Skeletal muscle satellite cell (primary cell): Measurements from ENCODE around the gene BOC.

Experiments
- H3K27me3 ChIP-seq: 2 replicates; pipeline ENCODE4 v1.7.0; 2013; ENCODE audit warnings: low read length; ENCODE audit not compliant: control insufficient read depth, insufficient read depth
- H3K36me3 ChIP-seq: 2 replicates; pipeline ENCODE4 v1.7.0; 2013; ENCODE audit warnings: mild to moderate bottlenecking, control low read depth, low read length; ENCODE audit not compliant: insufficient read depth
- H3K4me1 ChIP-seq: 2 replicates; pipeline ENCODE4 v1.7.0; 2013; ENCODE audit warnings: low read length; ENCODE audit not compliant: control insufficient read depth, insufficient read depth
- H3K4me2 ChIP-seq: 2 replicates; pipeline ENCODE4 v1.7.0; 2013; ENCODE audit warnings: mild to moderate bottlenecking, low read length
- H3K4me3 ChIP-seq: 2 replicates; pipeline ENCODE4 v1.7.0; 2013; ENCODE audit warnings: low read length
- H3K9ac ChIP-seq: 2 replicates; pipeline ENCODE4 v1.7.0; 2013; ENCODE audit warnings: mild to moderate bottlenecking, low read depth, low read length, moderate library complexity
- H3K9me3 ChIP-seq: replicated peaks from 2 replicates; pipeline ENCODE4 v1.7.0; 2013; ENCODE audit warnings: mild to moderate bottlenecking, control low read depth, low read length

BOC gene

DNA sequence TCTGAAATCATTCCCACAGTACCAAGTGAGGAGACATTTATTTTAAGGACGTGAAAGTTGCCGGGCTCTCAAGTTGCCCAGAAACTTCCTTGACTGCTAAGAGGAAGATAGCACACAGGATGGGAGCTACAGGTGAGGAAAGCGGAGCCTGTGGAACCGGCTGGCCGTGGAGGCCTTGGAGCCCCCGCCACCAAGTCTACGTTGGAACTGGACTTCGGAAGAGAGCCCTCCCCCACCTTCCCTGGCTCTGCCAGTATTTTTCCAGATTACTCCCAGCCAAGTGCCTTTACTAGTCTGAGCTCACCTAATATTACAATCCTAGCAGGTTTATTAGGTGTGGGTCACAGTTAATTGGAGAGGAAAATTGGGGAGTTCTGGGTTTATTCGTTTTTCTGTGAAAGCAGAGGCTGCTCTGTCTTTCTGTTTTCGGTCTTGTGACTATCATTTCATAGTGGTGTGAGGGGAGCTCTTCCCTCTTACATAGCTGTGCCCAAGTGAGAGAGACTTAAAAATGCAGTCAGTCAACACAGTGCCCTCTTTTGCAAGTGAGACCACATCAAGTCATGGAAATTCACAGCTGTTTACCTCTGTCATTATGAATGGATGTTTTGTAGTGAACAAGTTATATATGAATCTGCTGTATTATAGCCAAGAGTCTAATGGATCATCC is 6.8 kb downstream of the BOC start:
- H3K4me1 ChIP-seq = peaks cover under 1% of the 10 kb centered on the region
- H3K27me3 ChIP-seq = peaks cover 22% of the 10 kb centered on the region
- H3K9me3 ChIP-seq = no peaks in the 10 kb centered on the region
- H3K36me3 ChIP-seq = no peaks in the 10 kb centered on the region
- no peak overlapping the region for H3K4me2 ChIP-seq
- no peak overlapping the region for H3K4me3 ChIP-seq
- no peak overlapping the region for H3K9ac ChIP-seq

DNA sequence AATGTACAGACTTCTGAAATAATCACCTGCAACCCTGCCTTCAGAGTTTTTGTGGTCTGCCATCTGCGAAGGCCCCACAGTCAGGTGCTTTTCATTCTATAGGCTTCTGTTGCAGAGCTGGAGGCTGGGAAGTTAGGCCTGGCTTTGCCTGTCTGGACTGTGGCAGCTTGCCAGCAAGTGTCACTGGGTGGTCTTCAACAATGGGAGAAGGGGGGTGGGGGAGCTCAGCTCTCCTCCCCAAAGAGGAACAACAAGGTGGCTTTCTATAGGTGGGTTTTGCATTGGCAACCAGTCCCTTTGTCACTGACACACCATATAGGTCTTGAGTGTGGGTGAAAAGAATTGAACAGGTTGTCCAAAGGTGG is 7.3 kb downstream of the BOC start:
- H3K4me2 ChIP-seq = no peak overlapping the region
- no peak overlapping the region for H3K9ac ChIP-seq
- no peaks in the 10 kb centered on the region for H3K36me3 ChIP-seq
- H3K27me3 ChIP-seq = peaks cover 17% of the 10 kb centered on the region
- no peaks in the 10 kb centered on the region for H3K4me1 ChIP-seq
- no peaks in the 10 kb centered on the region for H3K9me3 ChIP-seq
- no peak overlapping the region for H3K4me3 ChIP-seq

- Histone ChIP-seq H3K36me3 (no peaks in the 10 kb centered on the region), H3K9me3 (no peaks in the 10 kb centered on the region), H3K4me3 (no peak overlapping the region), H3K9ac (no peak overlapping the region), H3K4me2 (no peak overlapping the region), H3K4me1 (no peaks in the 10 kb centered on the region), H3K27me3 (peaks cover 12% of the 10 kb centered on the region)
Observed at GRCh38 chr3:113219605-113220300, 8.4 kb downstream of the BOC start.

- Histone ChIP-seq H3K9ac (no peak overlapping the region), H3K9me3 (no peaks in the 10 kb centered on the region), H3K4me1 (no peaks in the 10 kb centered on the region), H3K4me3 (no peak overlapping the region), H3K36me3 (no peaks in the 10 kb centered on the region), H3K27me3 (peaks cover 7% of the 10 kb centered on the region), H3K4me2 (no peak overlapping the region)
Observed at GRCh38 chr3:113220721-113221120, 9.4 kb downstream of the BOC start.

DNA sequence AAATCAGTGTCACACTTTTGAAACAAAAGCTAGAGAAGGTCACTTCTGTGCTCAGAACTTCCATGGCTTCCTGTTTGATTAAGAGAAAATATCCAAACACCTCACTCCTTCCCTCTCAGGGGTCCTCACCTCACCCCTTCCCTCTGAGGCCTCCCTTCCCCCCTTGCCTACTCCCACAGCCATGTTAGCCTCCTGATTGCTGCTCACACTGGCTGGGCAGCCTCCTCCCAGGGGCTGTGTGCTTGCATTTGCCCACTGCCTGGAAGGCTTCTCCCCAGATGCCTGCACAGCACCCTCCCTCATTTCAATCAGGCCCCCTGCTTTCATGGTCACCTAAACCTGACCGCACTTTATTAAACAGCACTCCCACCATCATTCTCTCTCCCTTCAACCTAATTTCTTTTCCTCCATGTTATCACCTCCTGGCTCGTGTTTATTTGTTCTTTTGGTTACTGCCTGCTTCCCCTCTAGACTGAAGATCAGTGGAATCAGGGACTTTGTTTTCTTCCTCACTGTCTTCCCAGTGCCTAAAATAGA is 10.4 kb downstream of the BOC start:
- no peaks in the 10 kb centered on the region for H3K36me3 ChIP-seq
- no peak overlapping the region for H3K9ac ChIP-seq

DNA sequence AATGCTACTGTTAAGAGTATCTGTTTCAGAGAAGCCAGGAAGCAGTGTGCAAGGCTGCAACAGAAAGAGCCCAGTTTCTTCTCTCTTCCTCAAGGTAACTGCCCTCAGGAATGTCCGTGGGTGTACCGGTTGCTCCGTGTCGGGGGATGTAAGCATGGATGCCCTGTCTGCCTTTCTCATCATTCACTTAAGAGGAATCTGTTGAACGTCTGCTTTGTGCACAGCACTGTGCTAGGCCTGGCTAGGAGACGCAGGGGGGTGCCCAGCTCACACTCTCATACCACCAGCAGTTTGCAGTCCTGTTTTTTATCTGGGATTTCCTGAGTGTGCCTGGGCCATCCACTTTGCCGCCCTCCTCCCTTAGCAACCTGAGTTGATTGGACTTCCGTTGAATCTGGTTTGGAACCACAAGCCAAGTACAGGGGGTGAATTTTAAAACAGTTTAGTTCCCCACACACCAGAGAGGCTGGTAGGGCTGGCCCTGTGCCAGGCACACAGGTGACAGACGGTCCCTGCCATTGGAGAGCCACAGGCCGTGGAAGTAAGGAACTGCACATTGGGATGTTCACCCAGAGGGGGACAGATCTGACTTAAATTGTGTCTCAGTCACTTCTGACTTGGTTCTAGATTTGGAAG is 11.2 kb downstream of the BOC start:
- Histone ChIP-seq H3K27me3 (peaks cover 7% of the 10 kb centered on the region), H3K36me3 (no peaks in the 10 kb centered on the region), H3K9ac (no peak overlapping the region), H3K4me1 (no peaks in the 10 kb centered on the region), H3K9me3 (no peaks in the 10 kb centered on the region), H3K4me2 (no peak overlapping the region), H3K4me3 (no peak overlapping the region)

More for the DNA sequence above, 10.4 kb downstream of the BOC start:
- Histone ChIP-seq H3K4me2 (no peak overlapping the region), H3K4me1 (no peaks in the 10 kb centered on the region), H3K9me3 (no peaks in the 10 kb centered on the region), H3K27me3 (peaks cover 7% of the 10 kb centered on the region), H3K4me3 (no peak overlapping the region)

- H3K36me3 ChIP-seq = no peaks in the 10 kb centered on the region
- H3K4me3 ChIP-seq = no peak overlapping the region
- H3K9ac ChIP-seq = no peak overlapping the region
- peaks cover 7% of the 10 kb centered on the region for H3K27me3 ChIP-seq
- H3K4me1 ChIP-seq = no peaks in the 10 kb centered on the region
- H3K4me2 ChIP-seq = no peak overlapping the region
- no peaks in the 10 kb centered on the region for H3K9me3 ChIP-seq
Observed at GRCh38 chr3:113223475-113224281, 12.3 kb downstream of the BOC start.

DNA sequence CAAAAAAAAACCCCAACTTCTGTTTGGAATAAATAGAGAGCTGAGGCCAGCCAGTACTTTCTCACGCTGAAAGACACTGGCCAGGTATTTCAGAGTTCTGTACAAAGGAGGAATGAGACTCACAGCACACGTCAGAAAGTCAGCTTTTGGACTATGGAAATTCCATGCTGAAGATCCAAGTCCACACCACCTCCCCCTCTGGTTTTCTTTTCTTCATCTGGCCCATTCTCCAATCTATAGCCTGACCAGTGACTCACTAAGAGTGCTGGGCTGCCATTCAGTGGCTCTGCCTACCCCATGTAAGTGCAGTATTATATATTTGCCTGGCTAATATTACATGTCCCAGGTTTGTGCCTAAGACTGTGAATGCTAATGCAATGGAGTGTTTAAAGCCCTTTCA is 13.9 kb downstream of the BOC start:
- Histone ChIP-seq H3K9me3 (no peaks in the 10 kb centered on the region), H3K4me3 (no peak overlapping the region), H3K36me3 (no peaks in the 10 kb centered on the region), H3K27me3 (peaks cover 7% of the 10 kb centered on the region), H3K4me2 (no peak overlapping the region), H3K9ac (no peak overlapping the region), H3K4me1 (no peaks in the 10 kb centered on the region)

- Histone ChIP-seq H3K4me3 (no peak overlapping the region), H3K4me1 (peaks cover 8% of the 10 kb centered on the region), H3K4me2 (no peak overlapping the region), H3K27me3 (peaks cover 4% of the 10 kb centered on the region), H3K9me3 (no peaks in the 10 kb centered on the region), H3K9ac (no peak overlapping the region), H3K36me3 (no peaks in the 10 kb centered on the region)
Observed at GRCh38 chr3:113226491-113226890, 15.1 kb downstream of the BOC start.

GRCh38 chr3:113227146-113227545 is 15.8 kb downstream of the BOC start:
- Histone ChIP-seq H3K27me3 (no peaks in the 10 kb centered on the region), H3K9ac (no peak overlapping the region), H3K4me3 (no peak overlapping the region), H3K36me3 (no peaks in the 10 kb centered on the region), H3K4me2 (no peak overlapping the region), H3K4me1 (peaks cover 14% of the 10 kb centered on the region), H3K9me3 (no peaks in the 10 kb centered on the region)
